ENCODE results near the gene HEBP2. TPM values are rescaled to one million over a fixed set of nuclear protein-coding genes. Genes with fewer than 3 reads are reported as not detected.
A peak's percentile ranks its signal among the peaks of the same experiment; 100 is the strongest.

The HEBP2 gene
- total and polyA plus RNA-seq, 12 donors: 22.3 to 76.9 (median 49.8) TPM

GRCh38 chr6:138370631-138371451, 33.2 kb upstream of the HEBP2 start:
- peak in 1 of 7 donors; percentile 21 for DNase-seq
- H3K27me3 ChIP-seq: no peaks in the 10 kb centered on the region
- no peaks in the 10 kb centered on the region for H3K9me3 ChIP-seq (replicated peaks in 1 of 3)
- no peak overlapping the region for H3K27ac ChIP-seq
- no peaks in the 10 kb centered on the region for H3K4me1 ChIP-seq (replicated peaks in 1 of 2)
- no peaks in the 10 kb centered on the region for H3K36me3 ChIP-seq (replicated peaks in 1 of 2)
- 59 to 69% (median 68%) methylated on average over 9 of the region's 9 CpGs for WGBS, 4 donors
- intact Hi-C loops (cut with DNase I): no loop called here
- TF ChIP-seq POLR2A (IDR thresholded peaks at IDR 0.05): no peak
- TF ChIP-seq, protein P1, sequence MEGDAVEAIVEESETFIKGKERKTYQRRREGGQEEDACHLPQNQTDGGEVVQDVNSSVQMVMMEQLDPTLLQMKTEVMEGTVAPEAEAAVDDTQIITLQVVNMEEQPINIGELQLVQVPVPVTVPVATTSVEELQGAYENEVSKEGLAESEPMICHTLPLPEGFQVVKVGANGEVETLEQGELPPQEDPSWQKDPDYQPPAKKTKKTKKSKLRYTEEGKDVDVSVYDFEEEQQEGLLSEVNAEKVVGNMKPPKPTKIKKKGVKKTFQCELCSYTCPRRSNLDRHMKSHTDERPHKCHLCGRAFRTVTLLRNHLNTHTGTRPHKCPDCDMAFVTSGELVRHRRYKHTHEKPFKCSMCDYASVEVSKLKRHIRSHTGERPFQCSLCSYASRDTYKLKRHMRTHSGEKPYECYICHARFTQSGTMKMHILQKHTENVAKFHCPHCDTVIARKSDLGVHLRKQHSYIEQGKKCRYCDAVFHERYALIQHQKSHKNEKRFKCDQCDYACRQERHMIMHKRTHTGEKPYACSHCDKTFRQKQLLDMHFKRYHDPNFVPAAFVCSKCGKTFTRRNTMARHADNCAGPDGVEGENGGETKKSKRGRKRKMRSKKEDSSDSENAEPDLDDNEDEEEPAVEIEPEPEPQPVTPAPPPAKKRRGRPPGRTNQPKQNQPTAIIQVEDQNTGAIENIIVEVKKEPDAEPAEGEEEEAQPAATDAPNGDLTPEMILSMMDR (IDR thresholded peaks at IDR 0.05): no peak
- H3K4me3 ChIP-seq: no peak overlapping the region

DNA sequence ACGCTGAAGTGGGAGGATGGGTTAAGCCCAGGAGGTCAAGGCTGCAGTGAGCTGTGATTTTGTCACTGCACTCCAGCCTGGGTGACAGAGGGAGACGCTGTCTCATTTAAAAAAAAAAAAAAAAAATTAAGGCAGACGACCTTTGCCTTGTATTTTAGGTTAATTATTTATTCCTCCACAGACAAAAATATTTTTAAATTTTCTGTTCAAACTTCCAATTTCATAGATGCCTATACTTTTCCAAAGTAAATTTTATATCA, 32.6 kb upstream of the HEBP2 start:
- DNase-seq: no peak
- TF ChIP-seq POLR2A (IDR thresholded peaks at IDR 0.05): no peak
- TF ChIP-seq, protein P1 (IDR thresholded peaks at IDR 0.05): no peak
- H3K4me3 ChIP-seq: no peak overlapping the region
- H3K4me1 ChIP-seq (replicated peaks in 1 of 2): no peaks in the 10 kb centered on the region
- H3K9me3 ChIP-seq (replicated peaks in 1 of 3): no peaks in the 10 kb centered on the region
- 31 to 60% (median 42%) methylated on average over 3 of the region's 3 CpGs for WGBS, 4 donors
- no peaks in the 10 kb centered on the region for H3K27me3 ChIP-seq
- H3K27ac ChIP-seq: no peak overlapping the region
- intact Hi-C loops (cut with DNase I): no loop called here
- H3K36me3 ChIP-seq (replicated peaks in 1 of 2): no peaks in the 10 kb centered on the region

DNA sequence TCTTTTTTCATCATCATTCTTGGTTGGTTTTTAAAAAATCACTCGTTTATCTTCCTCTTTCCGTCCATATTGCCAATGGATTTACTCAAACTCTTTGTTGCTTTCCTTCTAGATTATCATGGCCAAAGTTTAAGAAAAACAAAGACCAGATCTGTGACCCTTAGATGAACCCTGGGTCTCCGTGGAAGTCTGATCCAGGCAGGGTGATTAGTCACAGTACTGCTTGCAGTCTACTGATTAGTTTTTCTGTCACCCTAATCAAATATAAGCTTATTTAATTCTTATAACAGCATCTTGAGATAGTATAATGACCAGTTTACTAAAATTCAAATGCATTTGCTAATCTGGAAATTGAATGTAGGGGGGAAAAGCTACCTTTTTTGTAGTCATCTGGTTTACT, 32.3 kb upstream of the HEBP2 start:
- 22 to 37% (median 36%) methylated on average over 3 of the region's 3 CpGs for WGBS, 4 donors
- no peak for DNase-seq
- no peaks in the 10 kb centered on the region for H3K4me1 ChIP-seq (replicated peaks in 1 of 2)
- TF ChIP-seq, protein P1 (IDR thresholded peaks at IDR 0.05): no peak
- no peak for TF ChIP-seq POLR2A (IDR thresholded peaks at IDR 0.05)
- no peaks in the 10 kb centered on the region for H3K9me3 ChIP-seq (replicated peaks in 1 of 3)
- H3K4me3 ChIP-seq: no peak overlapping the region
- H3K27ac ChIP-seq: no peak overlapping the region
- intact Hi-C loops (cut with DNase I): no loop called here
- no peaks in the 10 kb centered on the region for H3K27me3 ChIP-seq
- no peaks in the 10 kb centered on the region for H3K36me3 ChIP-seq (replicated peaks in 1 of 2)

DNA sequence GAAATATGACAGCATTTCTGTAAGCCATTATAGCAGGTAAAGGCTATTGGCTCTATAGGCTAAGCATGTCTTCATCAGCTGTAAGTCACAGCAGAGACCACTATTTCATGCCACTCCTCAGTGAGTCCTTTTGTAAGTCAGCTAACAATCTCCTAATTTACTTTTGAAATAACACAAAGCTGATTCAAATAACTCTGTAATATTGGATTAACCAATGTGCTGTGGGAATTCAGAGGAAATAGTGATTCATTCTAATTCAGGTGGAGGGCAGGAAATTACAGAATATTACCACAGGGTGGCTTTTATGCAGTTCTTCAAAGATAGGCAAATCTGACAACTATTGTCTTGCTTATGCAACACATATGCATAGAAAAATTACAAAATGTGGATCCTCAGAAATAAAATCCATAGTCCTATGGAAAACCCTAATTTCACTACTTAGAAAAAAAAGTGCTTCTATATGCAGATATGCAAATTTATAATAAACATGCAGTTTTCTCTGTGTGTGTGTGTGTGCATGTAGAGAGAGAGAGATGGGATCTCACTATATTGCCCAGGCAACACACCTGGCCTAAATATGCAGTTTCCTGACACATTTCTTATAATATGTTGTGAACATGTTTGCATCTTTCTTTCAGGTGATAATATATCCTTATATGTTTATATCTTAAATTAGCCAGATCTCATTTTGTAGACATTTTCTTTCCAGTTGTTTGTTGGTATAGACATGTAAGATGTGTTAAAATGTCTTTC, 31.1 kb upstream of the HEBP2 start:
- Histone ChIP-seq H3K4me1 (replicated peaks in 1 of 2) (no peaks in the 10 kb centered on the region), H3K36me3 (replicated peaks in 1 of 2) (no peaks in the 10 kb centered on the region), H3K4me3 (no peak overlapping the region), H3K27me3 (no peaks in the 10 kb centered on the region), H3K27ac (no peak overlapping the region), H3K9me3 (replicated peaks in 1 of 3) (no peaks in the 10 kb centered on the region)
- no peak for DNase-seq
- TF ChIP-seq, protein P1 (IDR thresholded peaks at IDR 0.05): no peak
- TF ChIP-seq POLR2A (IDR thresholded peaks at IDR 0.05): no peak
- intact Hi-C loops (cut with DNase I): no loop called here
